Spinal cord (tissue), 10 donors: ENCODE results near the gene CERS4. TPM values are rescaled to one million over a fixed set of nuclear protein-coding genes. Genes with fewer than 3 reads are reported as not detected.

Experiments
- DNase-seq, 6 donors: peaks; one replicate each; pipeline versions ENCODE4 v3.0.0 to v3.0.0-alpha.2; 2013 to 2015; ENCODE audit warnings: low spot score in 6 of 6, low read depth in 4 of 6
- H3K27ac ChIP-seq: one replicate; pipeline ENCODE4 v1.5.1; 2013; ENCODE audit warnings: low read depth, low read length, control low read depth
- H3K27me3 ChIP-seq: one replicate; pipeline ENCODE4 v1.6.1; 2013; ENCODE audit warnings: low read length; ENCODE audit not compliant: control insufficient read depth, insufficient read depth
- H3K36me3 ChIP-seq: one replicate; pipeline ENCODE4 v1.6.1; 2013; ENCODE audit warnings: low read length; ENCODE audit not compliant: control insufficient read depth, insufficient read depth
- H3K4me1 ChIP-seq: one replicate; pipeline ENCODE4 v1.6.1; 2013; ENCODE audit warnings: low read length; ENCODE audit not compliant: control insufficient read depth, insufficient read depth
- H3K4me3 ChIP-seq: one replicate; pipeline ENCODE4 v1.5.1; 2013; ENCODE audit warnings: low read depth, low read length, control low read depth
- H3K9me3 ChIP-seq: one replicate; pipeline ENCODE4 v1.6.1; 2013; ENCODE audit warnings: low read length; ENCODE audit not compliant: control insufficient read depth, insufficient read depth
- WGBS: methylation state at CpG from one replicate; pipeline ENCODE4 v1.1.5; 2013; ENCODE audit warnings: missing lambda C conversion rate; ENCODE audit not compliant: insufficient coverage; 5-methylcytosine and 5-hydroxymethylcytosine counted together
- polyA plus RNA-seq, 2 donors: library from polyadenylated mRNA; unstranded; fragments of 120-200 nt; gene quantifications; one replicate each; pipeline ENCODE4 v1.2.1, GENCODE V29; 2013; ENCODE audit not compliant: insufficient read length in 2 of 2
- total RNA-seq, 2 donors: library from RNA; depleted of rRNA in 1 of 2; stranded (reverse); fragments of 120-200 nt in 1 of 2; fragments of >200 nt in 1 of 2; gene quantifications; one replicate each; pipeline versions ENCODE4 v1.2.3 to v1.2.4, GENCODE V29; 2013 to 2014
- donor health status: healthy.

Gene CERS4
- total and polyA plus RNA-seq, 4 donors: 40.8 to 62.2 (median 48.3) TPM

- H3K27ac ChIP-seq: no peak overlapping the region
- no peaks in the 10 kb centered on the region for H3K9me3 ChIP-seq
- DNase-seq: no peak
- no peaks in the 10 kb centered on the region for H3K27me3 ChIP-seq
- H3K4me1 ChIP-seq: peaks cover 28% of the 10 kb centered on the region
- 78% methylated on average over 8 of the region's 11 CpGs for WGBS
- H3K36me3 ChIP-seq: peaks cover 50% of the 10 kb centered on the region
- no peak overlapping the region for H3K4me3 ChIP-seq
Measured at GRCh38 chr19:8302357-8302691, 93.2 kb downstream of the CERS4 start.

- no peak overlapping the region for H3K27ac ChIP-seq
- H3K4me1 ChIP-seq: peaks cover 32% of the 10 kb centered on the region
- WGBS: 84% methylated on average over 6 of the region's 7 CpGs
- no peak for DNase-seq
- H3K27me3 ChIP-seq: no peaks in the 10 kb centered on the region
- no peaks in the 10 kb centered on the region for H3K9me3 ChIP-seq
- peaks cover 50% of the 10 kb centered on the region for H3K36me3 ChIP-seq
- H3K4me3 ChIP-seq: no peak overlapping the region
Measured at GRCh38 chr19:8302734-8303133, 93.6 kb downstream of the CERS4 start.

GRCh38 chr19:8304841-8305621, 95.9 kb downstream of the CERS4 start:
- peaks cover 60% of the 10 kb centered on the region for H3K36me3 ChIP-seq
- DNase-seq: peak in 1 of 6 donors; percentile 23
- no peaks in the 10 kb centered on the region for H3K9me3 ChIP-seq
- no peak overlapping the region for H3K4me3 ChIP-seq
- H3K27me3 ChIP-seq: no peaks in the 10 kb centered on the region
- H3K4me1 ChIP-seq: peaks cover 48% of the 10 kb centered on the region
- no peak overlapping the region for H3K27ac ChIP-seq
- WGBS: 69% methylated on average over 33 of the region's 33 CpGs

- H3K9me3 ChIP-seq: no peaks in the 10 kb centered on the region
- peaks cover 48% of the 10 kb centered on the region for H3K4me1 ChIP-seq
- H3K36me3 ChIP-seq: peaks cover 67% of the 10 kb centered on the region
- WGBS: 73% methylated on average over 3 of the region's 4 CpGs
- no peaks in the 10 kb centered on the region for H3K27me3 ChIP-seq
- DNase-seq: no peak
- H3K27ac ChIP-seq: no peak overlapping the region
- no peak overlapping the region for H3K4me3 ChIP-seq
Measured at GRCh38 chr19:8305798-8306197, 96.6 kb downstream of the CERS4 start.

GRCh38 chr19:8306235-8307054, 97.3 kb downstream of the CERS4 start:
- H3K36me3 ChIP-seq: peaks cover 73% of the 10 kb centered on the region
- no peaks in the 10 kb centered on the region for H3K9me3 ChIP-seq
- no peak overlapping the region for H3K27ac ChIP-seq
- DNase-seq: no peak
- WGBS: 82% methylated on average over 16 of the region's 17 CpGs
- peaks cover 49% of the 10 kb centered on the region for H3K4me1 ChIP-seq
- H3K4me3 ChIP-seq: no peak overlapping the region
- no peaks in the 10 kb centered on the region for H3K27me3 ChIP-seq

GRCh38 chr19:8307400-8307964, 98.3 kb downstream of the CERS4 start:
- no peaks in the 10 kb centered on the region for H3K9me3 ChIP-seq
- H3K4me1 ChIP-seq: peaks cover 51% of the 10 kb centered on the region
- no peaks in the 10 kb centered on the region for H3K27me3 ChIP-seq
- no peak for DNase-seq
- H3K36me3 ChIP-seq: peaks cover 73% of the 10 kb centered on the region
- H3K4me3 ChIP-seq: peak overlapping the region; percentile 61
- WGBS: 5% methylated on average over 22 of the region's 24 CpGs
- no peak overlapping the region for H3K27ac ChIP-seq

- peak; percentile 80 to 98 (median 90) for DNase-seq
Measured at GRCh38 chr19:8307965-8308866, 99.0 kb downstream of the CERS4 start, which contains the start of gene CD320. CD320 (minus strand) TSS chr19:8308358; CDS start chr19:8308290, 68 bp downstream.

GRCh38 chr19:8308891-8309291, 99.7 kb downstream of the CERS4 start:
- Histone ChIP-seq H3K4me3 (peak overlapping the region; percentile 61), H3K36me3 (peaks cover 73% of the 10 kb centered on the region), H3K27me3 (no peaks in the 10 kb centered on the region), H3K4me1 (peaks cover 48% of the 10 kb centered on the region), H3K27ac (no peak overlapping the region), H3K9me3 (no peaks in the 10 kb centered on the region)
- no peak for DNase-seq
- 58% methylated on average over 17 of the region's 17 CpGs for WGBS

More at GRCh38 chr19:8307965-8308866, 99.0 kb downstream of the CERS4 start, which contains the start of gene CD320:
- Histone ChIP-seq H3K27me3 (no peaks in the 10 kb centered on the region), H3K4me3 (peak within 1 kb of the TSS; percentile 61), H3K9me3 (no peaks in the 10 kb centered on the region), H3K36me3 (peaks cover 74% of the 10 kb centered on the region), H3K4me1 (peaks cover 48% of the 10 kb centered on the region), H3K27ac (no peak within 1 kb of the TSS)
- WGBS: 0% methylated on average over 56 of the region's 63 CpGs
